CD14-positive monocyte (primary cell): ENCODE results near the gene RANBP10. TPM values are rescaled to one million over a fixed set of nuclear protein-coding genes. Genes with fewer than 3 reads are reported as not detected.
"Not testable (repeated sequence)": the region's sequence is repeated elsewhere in the genome, so short reads cannot be mapped to it uniquely, and the experiment has no call there.

Experiments used
- DNase-seq, 3 donors: peaks; one replicate each; pipeline ENCODE4 v3.0.0-alpha.2; 2011 to 2022
- H2AFZ ChIP-seq: 2 replicates; pipeline ENCODE4 v1.6.0; 2012; ENCODE audit warnings: mild to moderate bottlenecking, low read depth, low read length, inconsistent platforms; ENCODE audit not compliant: insufficient read depth, poor library complexity, severe bottlenecking
- H3K27ac ChIP-seq, 2 donors: 1 replicate in 1 of 2; 2 replicates in 1 of 2; pipeline ENCODE4 v1.5.1; 2012 to 2013; ENCODE audit warnings: low read length in 2 of 2, control low read depth in 1 of 2, inconsistent platforms in 1 of 2, low read depth in 1 of 2, mild to moderate bottlenecking in 1 of 2
- H3K27me3 ChIP-seq, 2 donors: one replicate each; pipeline versions ENCODE4 v1.6.0 to v1.6.1; 2011 to 2013; ENCODE audit warnings: low read length in 2 of 2; ENCODE audit not compliant: control insufficient read depth in 2 of 2, insufficient read depth in 2 of 2
- H3K36me3 ChIP-seq, 2 donors: replicated peaks in 1 of 2; 1 replicate in 1 of 2; 2 replicates in 1 of 2; pipeline versions ENCODE4 v1.5.1 to v1.6.1; 2012 to 2013; ENCODE audit warnings: low read length in 2 of 2, control low read depth in 1 of 2, inconsistent platforms in 1 of 2, mild to moderate bottlenecking in 1 of 2; ENCODE audit not compliant: insufficient read depth in 2 of 2, control insufficient read depth in 1 of 2
- H3K4me1 ChIP-seq, 2 donors: 1 replicate in 1 of 2; 2 replicates in 1 of 2; pipeline versions ENCODE4 v1.5.1 to v1.6.1; 2012 to 2013; ENCODE audit warnings: low read length in 2 of 2, control low read depth in 1 of 2, inconsistent platforms in 1 of 2, mild to moderate bottlenecking in 1 of 2, moderate library complexity in 1 of 2; ENCODE audit not compliant: insufficient read depth in 2 of 2, control insufficient read depth in 1 of 2
- H3K4me2 ChIP-seq: replicated peaks from 2 replicates; pipeline ENCODE3; 2012; ENCODE audit warnings: low read length, moderate library complexity, mild to moderate bottlenecking; ENCODE audit not compliant: poor library complexity, severe bottlenecking; ENCODE audit errors: extremely low read depth
- H3K4me3 ChIP-seq, 3 experiments: fragments of 200-600 bp in 1 of 3; sonication (generic) in 1 of 3; replicated peaks in 1 of 3; 1 replicate in 2 of 3; 2 replicates in 1 of 3; pipeline ENCODE4 v1.5.1; 2011 to 2013; ENCODE audit warnings: low read length in 3 of 3, mild to moderate bottlenecking in 3 of 3, control low read depth in 2 of 3, low read depth in 2 of 3, inconsistent platforms in 1 of 3, moderate library complexity in 1 of 3
- H3K79me2 ChIP-seq: 2 replicates; pipeline ENCODE4 v1.6.0; 2012; ENCODE audit warnings: mild to moderate bottlenecking, control low read depth, inconsistent platforms, low read length, moderate library complexity; ENCODE audit not compliant: insufficient read depth
- H3K9ac ChIP-seq: 2 replicates; pipeline ENCODE4 v1.6.0; 2017; ENCODE audit warnings: low read length, mild to moderate bottlenecking; ENCODE audit not compliant: insufficient read depth, poor library complexity, severe bottlenecking
- H3K9me3 ChIP-seq, 2 donors: replicated peaks in 1 of 2; 1 replicate in 1 of 2; 2 replicates in 1 of 2; pipeline versions ENCODE4 v1.5.1 to v1.6.1; 2012 to 2013; ENCODE audit warnings: low read length in 2 of 2, control low read depth in 1 of 2; ENCODE audit not compliant: control insufficient read depth in 1 of 2, insufficient read depth in 1 of 2
- H4K20me1 ChIP-seq: 2 replicates; pipeline ENCODE4 v1.6.0; 2012; ENCODE audit warnings: mild to moderate bottlenecking, low read length, control low read depth, moderate library complexity; ENCODE audit not compliant: insufficient read depth
- H3K27ac Mint-ChIP-seq, 7 donors: one replicate each; pipeline ENCODE4 v1.8.0; 2020; ENCODE audit warnings: mild to moderate bottlenecking in 7 of 7, mixed read lengths in 7 of 7, moderate library complexity in 6 of 7, inconsistent platforms in 2 of 7
- H3K27me3 Mint-ChIP-seq, 3 donors: one replicate each; pipeline ENCODE4 v1.8.0; 2021 to 2022; ENCODE audit warnings: low read depth in 3 of 3, mild to moderate bottlenecking in 3 of 3, mixed read lengths in 3 of 3, moderate library complexity in 3 of 3, inconsistent platforms in 1 of 3
- H3K36me3 Mint-ChIP-seq, 2 donors: one replicate each; pipeline ENCODE4 v1.8.0; 2020; ENCODE audit warnings: mixed read lengths in 2 of 2, inconsistent platforms in 1 of 2, mild to moderate bottlenecking in 1 of 2
- H3K4me1 Mint-ChIP-seq: one replicate; pipeline ENCODE4 v1.8.0; 2020; ENCODE audit warnings: mild to moderate bottlenecking, mixed read lengths
- H3K4me3 Mint-ChIP-seq, 2 donors: one replicate each; pipeline ENCODE4 v1.8.0; 2020; ENCODE audit warnings: mild to moderate bottlenecking in 2 of 2, mixed read lengths in 2 of 2, moderate library complexity in 1 of 2
- H3K9me3 Mint-ChIP-seq, 7 donors: one replicate each; pipeline ENCODE4 v1.8.0; 2020 to 2022; ENCODE audit warnings: mixed read lengths in 7 of 7, mild to moderate bottlenecking in 6 of 7, moderate library complexity in 6 of 7, inconsistent platforms in 2 of 7
- WGBS: methylation state at CpG from one replicate; pipeline ENCODE4 v1.1.5; 2013; ENCODE audit warnings: missing lambda C conversion rate; ENCODE audit not compliant: insufficient coverage; 5-methylcytosine and 5-hydroxymethylcytosine counted together
- intact Hi-C, 2 donors: fragments of 100-400 bp; cut with micrococcal nuclease; formaldehyde crosslinking; loops; one replicate each; pipeline versions ENCODE4 v1.15.0 to v1.15.1; 2023
- polyA plus RNA-seq, 3 donors: library from polyadenylated mRNA; depleted of rRNA in 1 of 3; unstranded in 2 of 3; stranded (reverse) in 1 of 3; fragments of 300-500 nt in 2 of 3; fragments of >200 nt in 1 of 3; fragmentation: Illumina TruSeq in 2 of 3; gene quantifications; 1 replicate in 2 of 3; 2 replicates in 1 of 3; pipeline ENCODE4 v1.2.3, GENCODE V29; 2012 to 2021
- TF ChIP-seq, protein P1 (sequence below): fragments of 200-600 bp; IDR thresholded peaks from one replicate; pipeline ENCODE4 v1.8.0; 2022; ENCODE audit warnings: antibody characterized with exemption, mild to moderate bottlenecking

RANBP10 gene
- polyA plus RNA-seq, 3 donors: 6.4 to 16.7 (median 6.6) TPM

DNA sequence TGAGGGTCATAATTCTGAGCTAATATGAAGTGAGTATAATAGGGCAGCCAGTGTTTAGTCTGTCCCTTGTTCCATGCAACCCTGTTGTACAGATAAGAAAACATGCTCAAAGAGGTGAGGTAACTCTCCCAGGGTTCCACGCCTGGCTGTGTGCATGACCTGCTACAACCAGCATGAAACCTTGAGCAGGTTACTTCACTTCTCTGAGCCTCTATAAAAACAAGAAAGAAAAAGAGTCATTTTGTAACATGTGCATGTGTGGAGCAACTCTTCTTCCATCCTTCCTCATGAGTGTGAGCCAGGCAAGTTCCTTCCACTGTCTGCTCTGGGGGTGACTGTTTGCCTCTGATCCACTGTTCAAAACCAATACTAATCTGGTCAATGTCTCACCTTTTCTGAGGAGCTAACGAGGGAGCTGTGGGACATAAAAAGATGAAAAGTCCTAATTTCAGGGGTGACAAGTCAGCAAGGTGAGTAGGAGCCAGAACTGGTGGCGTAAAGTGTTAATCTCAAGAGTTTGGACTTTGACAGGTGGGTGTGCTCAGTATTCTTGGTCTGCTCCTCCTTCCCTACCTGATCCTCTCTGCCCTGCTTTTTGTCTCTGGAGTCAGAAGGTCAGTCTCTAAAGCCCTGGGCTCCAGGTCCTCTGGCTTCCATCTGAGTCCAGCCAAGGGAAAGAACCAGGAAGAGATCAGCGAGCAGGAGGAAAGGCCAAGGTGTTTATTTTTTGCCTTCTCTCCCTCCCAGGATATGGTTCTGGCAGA is 108.8 kb downstream of the RANBP10 start:
- no peak overlapping the region for H3K4me3 ChIP-seq
- peaks cover 0 to 11% of the 10 kb centered on the region in 2 donors for H3K9me3 ChIP-seq
- WGBS: 90% methylated on average over 2 of the region's 4 CpGs
- H3K79me2 ChIP-seq: no peaks in the 10 kb centered on the region
- H3K36me3 ChIP-seq: no peaks in the 10 kb centered on the region
- no peak overlapping the region for H3K9ac ChIP-seq
- H3K27me3 ChIP-seq: no peaks in the 10 kb centered on the region
- no peaks in the 10 kb centered on the region for H4K20me1 ChIP-seq
- Mint-ChIP-seq H3K4me1 (peaks cover 30% of the 10 kb centered on the region), H3K36me3 (peaks cover 9 to 13% of the 10 kb centered on the region in 2 donors), H3K4me3 (no peak overlapping the region), H3K9me3 (peaks cover 0 to 14% (median 5%) of the 10 kb centered on the region in 7 donors), H3K27ac (peak overlapping the region in 4 of 7 donors; percentile 25 to 74 (median 34)), H3K27me3 (no peaks in the 10 kb centered on the region)
- no peak for DNase-seq
- peaks cover 3 to 18% of the 10 kb centered on the region in 2 donors for H3K4me1 ChIP-seq
- H3K4me2 ChIP-seq: no peak overlapping the region
- intact Hi-C loops: no loop called here
- no peak overlapping the region for H2AFZ ChIP-seq
- TF ChIP-seq, protein P1, sequence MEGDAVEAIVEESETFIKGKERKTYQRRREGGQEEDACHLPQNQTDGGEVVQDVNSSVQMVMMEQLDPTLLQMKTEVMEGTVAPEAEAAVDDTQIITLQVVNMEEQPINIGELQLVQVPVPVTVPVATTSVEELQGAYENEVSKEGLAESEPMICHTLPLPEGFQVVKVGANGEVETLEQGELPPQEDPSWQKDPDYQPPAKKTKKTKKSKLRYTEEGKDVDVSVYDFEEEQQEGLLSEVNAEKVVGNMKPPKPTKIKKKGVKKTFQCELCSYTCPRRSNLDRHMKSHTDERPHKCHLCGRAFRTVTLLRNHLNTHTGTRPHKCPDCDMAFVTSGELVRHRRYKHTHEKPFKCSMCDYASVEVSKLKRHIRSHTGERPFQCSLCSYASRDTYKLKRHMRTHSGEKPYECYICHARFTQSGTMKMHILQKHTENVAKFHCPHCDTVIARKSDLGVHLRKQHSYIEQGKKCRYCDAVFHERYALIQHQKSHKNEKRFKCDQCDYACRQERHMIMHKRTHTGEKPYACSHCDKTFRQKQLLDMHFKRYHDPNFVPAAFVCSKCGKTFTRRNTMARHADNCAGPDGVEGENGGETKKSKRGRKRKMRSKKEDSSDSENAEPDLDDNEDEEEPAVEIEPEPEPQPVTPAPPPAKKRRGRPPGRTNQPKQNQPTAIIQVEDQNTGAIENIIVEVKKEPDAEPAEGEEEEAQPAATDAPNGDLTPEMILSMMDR: no peak
- H3K27ac ChIP-seq: peak overlapping the region in 1 of 2 donors; percentile 53

DNA sequence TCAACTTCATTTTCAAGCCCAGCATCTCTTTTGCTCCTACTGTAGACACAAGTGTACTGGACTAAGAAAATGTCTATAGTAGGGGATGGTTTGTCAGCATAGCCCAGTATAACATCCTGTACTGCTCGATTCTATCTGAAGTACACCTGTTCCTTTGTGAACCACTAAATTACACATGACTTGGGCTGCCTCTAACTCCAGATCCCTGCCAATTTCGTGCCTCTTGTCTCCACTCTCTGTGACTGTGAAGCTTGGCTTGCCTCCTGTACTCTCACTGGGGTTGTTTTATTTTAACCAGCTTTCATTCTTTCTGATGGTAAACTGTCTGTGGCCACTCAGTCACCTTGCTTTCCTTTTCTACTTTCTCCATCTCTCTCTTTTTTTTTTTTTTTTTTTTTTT is 111.7 kb downstream of the RANBP10 start:
- H3K27me3 Mint-ChIP-seq: no peaks in the 10 kb centered on the region
- peaks cover 17 to 23% of the 10 kb centered on the region in 2 donors for H3K36me3 Mint-ChIP-seq
- WGBS: 80% methylated on average over 1 of the region's 2 CpGs
- H3K4me3 Mint-ChIP-seq: no peak overlapping the region
- Histone ChIP-seq H3K9ac (no peak overlapping the region), H3K36me3 (no peaks in the 10 kb centered on the region), H3K4me1 (peaks cover 3 to 18% of the 10 kb centered on the region in 2 donors), H3K27ac (no peak overlapping the region), H3K79me2 (no peaks in the 10 kb centered on the region), H4K20me1 (no peaks in the 10 kb centered on the region), H3K9me3 (peaks cover 0 to 8% of the 10 kb centered on the region in 2 donors), H3K27me3 (no peaks in the 10 kb centered on the region), H2AFZ (no peak overlapping the region), H3K4me3 (no peak overlapping the region), H3K4me2 (no peak overlapping the region)
- no peak for DNase-seq
- intact Hi-C loops: no loop called here
- no peak overlapping the region for H3K27ac Mint-ChIP-seq
- peaks cover 32% of the 10 kb centered on the region for H3K4me1 Mint-ChIP-seq
- TF ChIP-seq, protein P1: no peak
- H3K9me3 Mint-ChIP-seq: peaks cover 0 to 10% (median 4%) of the 10 kb centered on the region in 7 donors

DNA sequence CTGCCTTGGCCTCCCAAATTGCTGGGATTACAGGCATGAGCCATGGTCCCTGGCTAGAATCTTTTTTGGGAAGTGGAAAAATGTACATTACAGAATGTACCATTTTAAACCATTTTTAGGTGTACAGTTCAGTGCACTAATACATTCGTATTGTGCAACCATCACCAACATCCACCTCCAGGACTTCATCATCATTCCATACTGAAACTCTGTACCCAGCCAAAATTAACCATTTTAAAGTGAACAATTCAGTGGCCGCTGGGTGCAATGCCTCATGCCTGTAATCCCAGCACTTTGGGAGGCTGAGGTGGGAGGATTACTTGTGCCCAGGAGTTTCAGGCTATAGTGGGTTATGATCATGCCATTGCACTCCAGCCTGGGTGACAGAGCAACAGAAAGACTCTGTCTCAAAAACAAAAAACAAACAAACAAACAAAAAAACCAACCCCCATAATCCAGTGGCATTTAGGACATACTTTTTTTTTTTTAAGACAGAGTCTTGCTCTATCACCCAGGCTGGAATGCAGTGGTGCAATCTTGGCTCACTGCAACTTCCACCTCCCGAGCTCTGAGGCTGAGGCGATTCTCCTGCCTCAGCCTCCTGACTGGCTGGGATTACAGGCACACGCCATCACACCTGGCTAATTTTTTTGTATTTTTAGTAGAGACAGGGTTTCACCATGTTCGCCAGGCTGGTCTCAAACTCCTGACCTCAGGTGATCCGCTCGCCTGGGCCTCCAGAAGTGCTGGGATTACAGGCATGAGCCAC is 112.7 kb downstream of the RANBP10 start:
- H3K4me1 ChIP-seq: peaks cover 3 to 18% of the 10 kb centered on the region in 2 donors
- peak overlapping the region in 2 of 7 donors; percentile 35 to 45 for H3K27ac Mint-ChIP-seq
- WGBS: 83% methylated on average over 5 of the region's 8 CpGs

More for the DNA sequence above, 112.7 kb downstream of the RANBP10 start:
- DNase-seq, H4K20me1 ChIP-seq, H3K9me3 ChIP-seq, H3K79me2 ChIP-seq, H3K27me3 Mint-ChIP-seq, H3K4me3 Mint-ChIP-seq, H3K27me3 ChIP-seq, H2AFZ ChIP-seq, H3K4me2 ChIP-seq, H3K27ac ChIP-seq, intact Hi-C loops, H3K36me3 ChIP-seq, H3K4me3 ChIP-seq, H3K9me3 Mint-ChIP-seq: not testable (repeated sequence)
- H3K36me3 Mint-ChIP-seq: peaks cover 16% of the 10 kb centered on the region in 2 donors
- peak overlapping the region; percentile 4 for H3K9ac ChIP-seq
- H3K4me1 Mint-ChIP-seq: peaks cover 32% of the 10 kb centered on the region
